NCI-H82 treated with DMSO at 0.1 percent for 48 hours (cell line): ENCODE measurements around the gene OVCH1.

Experiments used
- DNase-seq: peaks from one replicate; lab custom pipeline; 2025; ENCODE audit not compliant: unreplicated experiment; lab: John Stamatoyannopoulos, UW

OVCH1 gene, protein sequence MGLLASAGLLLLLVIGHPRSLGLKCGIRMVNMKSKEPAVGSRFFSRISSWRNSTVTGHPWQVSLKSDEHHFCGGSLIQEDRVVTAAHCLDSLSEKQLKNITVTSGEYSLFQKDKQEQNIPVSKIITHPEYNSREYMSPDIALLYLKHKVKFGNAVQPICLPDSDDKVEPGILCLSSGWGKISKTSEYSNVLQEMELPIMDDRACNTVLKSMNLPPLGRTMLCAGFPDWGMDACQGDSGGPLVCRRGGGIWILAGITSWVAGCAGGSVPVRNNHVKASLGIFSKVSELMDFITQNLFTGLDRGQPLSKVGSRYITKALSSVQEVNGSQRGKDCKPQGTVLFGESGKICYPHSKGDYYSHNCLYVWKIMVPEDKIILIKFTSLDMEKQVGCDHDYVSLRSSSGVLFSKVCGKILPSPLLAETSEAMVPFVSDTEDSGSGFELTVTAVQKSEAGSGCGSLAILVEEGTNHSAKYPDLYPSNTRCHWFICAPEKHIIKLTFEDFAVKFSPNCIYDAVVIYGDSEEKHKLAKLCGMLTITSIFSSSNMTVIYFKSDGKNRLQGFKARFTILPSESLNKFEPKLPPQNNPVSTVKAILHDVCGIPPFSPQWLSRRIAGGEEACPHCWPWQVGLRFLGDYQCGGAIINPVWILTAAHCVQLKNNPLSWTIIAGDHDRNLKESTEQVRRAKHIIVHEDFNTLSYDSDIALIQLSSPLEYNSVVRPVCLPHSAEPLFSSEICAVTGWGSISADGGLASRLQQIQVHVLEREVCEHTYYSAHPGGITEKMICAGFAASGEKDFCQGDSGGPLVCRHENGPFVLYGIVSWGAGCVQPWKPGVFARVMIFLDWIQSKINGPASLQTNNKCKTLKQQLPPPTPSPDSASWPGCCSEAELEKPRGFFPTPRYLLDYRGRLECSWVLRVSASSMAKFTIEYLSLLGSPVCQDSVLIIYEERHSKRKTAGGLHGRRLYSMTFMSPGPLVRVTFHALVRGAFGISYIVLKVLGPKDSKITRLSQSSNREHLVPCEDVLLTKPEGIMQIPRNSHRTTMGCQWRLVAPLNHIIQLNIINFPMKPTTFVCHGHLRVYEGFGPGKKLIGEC

GRCh38 chr12:29497588-29497987 lies at the start of gene OVCH1:
TSS of gene OVCH1 (minus strand) at chr12:29497686. CDS start at chr12:29497686, 0 bp downstream.
- DNase-seq, result no peak

GRCh38 chr12:29547151-29547632 lies 49.7 kb upstream of the OVCH1 start:
- no peak for DNase-seq

DNA sequence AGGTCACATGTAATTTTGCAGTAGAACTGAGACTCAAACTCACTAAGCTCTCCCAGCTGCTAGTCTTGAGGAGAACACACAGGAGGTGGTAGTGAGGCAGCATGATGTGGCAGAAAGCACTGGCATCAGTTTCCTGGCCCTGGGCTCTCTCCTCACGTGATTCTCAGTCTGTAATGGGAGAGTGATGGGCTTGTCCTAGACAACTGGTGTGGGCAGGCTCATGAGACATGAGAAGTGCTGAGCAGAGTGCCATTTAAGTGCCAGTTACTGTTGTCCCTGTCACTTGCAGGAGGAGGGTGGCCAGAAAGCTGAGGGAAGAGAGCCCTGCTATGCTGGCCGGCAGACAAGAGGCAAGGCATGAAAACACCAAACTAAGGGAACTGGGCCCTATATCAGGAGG lies 48.5 kb upstream of the OVCH1 start:
- no peak for DNase-seq

GRCh38 chr12:29545102-29545467 lies 47.6 kb upstream of the OVCH1 start:
- DNase-seq, result no peak

- no peak for DNase-seq
Measured at GRCh38 chr12:29544428-29545101, 47.1 kb upstream of the OVCH1 start.

DNA sequence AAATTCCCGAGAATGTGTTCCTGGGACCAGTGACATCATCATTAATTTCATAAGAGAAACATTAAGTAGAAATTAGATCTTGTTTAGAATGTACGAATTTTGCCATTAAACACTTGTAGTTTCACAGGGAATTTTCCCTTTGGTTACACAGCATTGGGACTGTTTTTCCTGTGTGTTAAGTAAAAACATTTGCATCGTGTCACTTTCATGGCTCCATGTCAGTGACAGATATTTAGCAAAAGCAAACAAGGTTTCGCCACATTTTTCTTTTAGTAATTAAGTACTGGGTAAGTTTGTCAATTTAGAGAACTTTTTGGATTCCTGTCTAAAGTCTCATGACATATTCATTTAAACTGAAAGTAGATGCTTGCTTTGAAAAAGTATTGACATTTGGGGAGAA lies 45.5 kb upstream of the OVCH1 start:
- DNase-seq, result no peak

DNA sequence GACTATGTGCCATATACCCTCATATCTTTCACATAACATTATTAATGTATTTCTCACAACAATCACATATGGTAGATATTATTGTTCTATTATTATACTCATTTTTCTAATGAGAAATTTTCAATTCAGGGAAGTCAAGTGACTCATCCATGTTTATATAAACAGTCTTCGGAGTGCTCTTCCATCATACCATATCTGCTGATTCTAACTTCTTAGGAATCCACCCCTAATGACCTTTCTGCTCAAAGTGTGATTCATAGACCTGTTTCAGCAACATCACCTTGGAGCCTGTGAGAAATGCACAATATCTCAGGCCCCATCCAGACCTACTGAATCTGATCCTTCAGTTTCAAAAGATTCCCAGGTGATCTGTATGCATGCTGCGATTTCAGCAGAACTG lies 39.8 kb upstream of the OVCH1 start:
- DNase-seq, result no peak

- DNase-seq, result no peak
Measured at GRCh38 chr12:29534935-29535334, 37.4 kb upstream of the OVCH1 start.

DNA sequence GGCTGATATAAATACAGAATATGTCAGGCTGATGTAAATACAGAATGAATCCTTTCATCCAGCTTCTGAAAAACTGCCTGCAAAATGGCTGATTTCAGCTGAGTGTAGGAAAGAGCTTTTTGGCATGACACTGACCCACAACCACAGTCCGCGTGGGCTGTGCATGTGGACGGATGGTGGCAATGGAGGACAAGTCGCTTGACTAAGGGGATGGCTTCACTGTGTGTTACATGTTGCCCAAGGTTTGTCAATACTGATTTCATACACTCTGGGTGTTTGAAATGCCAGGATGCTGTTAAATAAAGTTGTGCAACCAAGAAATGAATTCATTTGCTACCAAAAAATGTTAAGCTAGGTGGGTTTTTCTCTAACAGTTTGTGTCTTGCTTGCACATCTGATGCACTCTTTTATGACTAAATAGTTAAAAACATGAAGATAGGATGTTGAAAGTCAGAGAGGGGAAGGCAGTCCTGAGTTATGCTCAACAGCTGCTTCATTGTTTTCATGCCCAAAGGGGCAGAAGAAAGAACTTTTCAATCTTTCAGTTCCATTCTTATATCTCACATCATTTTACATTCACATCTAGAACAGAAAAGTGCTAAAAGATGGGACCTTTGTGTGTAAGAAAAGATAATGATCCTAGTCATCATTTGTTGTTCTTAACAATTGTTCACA lies 36.5 kb upstream of the OVCH1 start:
- no peak for DNase-seq

DNA sequence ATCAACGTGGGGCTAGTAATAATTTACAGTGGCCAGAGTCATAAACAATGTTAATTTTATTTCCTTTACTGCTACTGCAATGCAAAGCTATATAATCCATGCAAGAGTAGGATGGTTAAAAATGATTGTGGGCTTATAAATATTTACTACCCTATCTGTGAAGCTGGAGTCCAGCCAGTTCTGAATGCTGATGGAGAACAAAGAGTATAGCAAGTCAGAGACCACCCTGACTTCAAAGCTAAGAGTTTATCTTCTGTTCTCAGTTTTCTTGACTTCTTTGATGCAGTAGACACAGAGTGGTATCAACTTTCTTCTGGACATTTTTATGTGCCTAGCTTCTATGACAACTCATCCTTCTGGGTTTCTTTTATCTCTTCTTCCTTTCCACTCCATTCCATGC lies 34.0 kb upstream of the OVCH1 start:
- no peak for DNase-seq

GRCh38 chr12:29530436-29530835 lies 33.0 kb upstream of the OVCH1 start:
- DNase-seq, result no peak

DNA sequence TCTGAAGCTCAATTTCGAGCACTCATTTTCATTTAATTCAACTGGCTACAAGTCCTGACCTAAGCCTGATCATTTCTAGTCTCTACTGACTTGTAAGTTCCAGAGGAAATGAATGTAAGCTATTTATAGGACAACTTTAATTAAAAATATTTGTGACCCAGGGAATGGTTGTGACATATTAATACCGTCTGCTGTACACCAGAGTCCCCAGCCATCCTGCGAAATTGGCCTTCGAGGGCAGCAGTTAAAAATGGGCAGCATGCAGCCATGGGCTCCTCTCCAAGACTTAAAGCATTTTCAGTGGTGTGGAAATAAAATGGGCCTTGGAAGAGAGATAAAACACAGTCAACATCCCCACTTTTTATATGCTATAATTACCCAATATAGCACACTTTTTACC lies 30.7 kb upstream of the OVCH1 start:
- DNase-seq, result no peak

- no peak for DNase-seq
Measured at GRCh38 chr12:29521951-29522350, 24.5 kb upstream of the OVCH1 start.

DNA sequence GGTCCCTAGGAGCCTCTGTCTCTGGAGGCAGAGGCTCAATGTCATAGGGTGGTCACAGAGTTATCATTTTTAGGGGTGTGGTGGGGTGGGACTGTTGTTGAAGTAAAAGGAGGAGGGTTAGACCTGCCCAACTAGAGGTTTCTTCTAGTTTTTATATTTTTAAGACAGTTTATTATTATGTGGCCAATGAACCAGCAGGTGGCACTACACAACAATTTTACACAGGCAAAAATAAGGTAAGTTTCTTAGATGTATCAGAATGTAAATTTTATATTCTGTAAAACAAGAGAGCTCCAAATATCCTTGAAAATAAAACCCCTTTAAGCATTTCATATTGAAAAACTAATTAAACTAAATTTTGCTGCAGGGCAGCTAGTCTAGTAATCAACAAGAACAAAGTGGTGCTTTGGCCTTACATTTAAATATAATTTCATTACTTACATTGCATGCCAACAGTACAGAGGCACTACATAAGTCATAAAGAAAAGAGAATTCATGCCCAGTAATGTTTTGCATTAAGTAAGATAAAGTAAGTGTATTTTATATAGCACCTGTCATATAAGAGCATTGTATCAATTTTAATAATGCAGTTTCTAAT lies 22.2 kb upstream of the OVCH1 start:
- DNase-seq, result no peak

GRCh38 chr12:29518407-29518806 lies 20.9 kb upstream of the OVCH1 start:
- no peak for DNase-seq

DNA sequence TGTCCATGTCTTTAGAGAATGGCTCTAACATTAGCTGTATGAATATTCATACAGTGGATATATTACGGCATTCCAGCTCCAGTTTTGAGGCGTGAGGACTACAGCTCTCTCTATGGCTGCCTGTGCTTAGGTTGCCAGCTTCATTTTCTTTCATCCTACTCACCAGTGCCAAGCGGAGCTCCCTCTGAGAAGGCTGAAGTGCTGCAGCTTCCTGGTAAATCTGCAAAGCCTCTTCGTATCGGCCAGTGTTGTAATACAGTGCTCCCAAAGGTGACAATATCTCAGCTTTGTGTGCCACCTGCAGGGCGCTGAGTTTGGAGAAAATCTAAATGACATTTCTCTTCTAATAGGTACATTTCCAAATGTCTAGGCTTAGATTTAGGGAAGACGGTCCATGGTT lies 19.8 kb upstream of the OVCH1 start:
- no peak for DNase-seq

GRCh38 chr12:29516431-29516875 lies 19.0 kb upstream of the OVCH1 start:
- DNase-seq, result no peak

DNA sequence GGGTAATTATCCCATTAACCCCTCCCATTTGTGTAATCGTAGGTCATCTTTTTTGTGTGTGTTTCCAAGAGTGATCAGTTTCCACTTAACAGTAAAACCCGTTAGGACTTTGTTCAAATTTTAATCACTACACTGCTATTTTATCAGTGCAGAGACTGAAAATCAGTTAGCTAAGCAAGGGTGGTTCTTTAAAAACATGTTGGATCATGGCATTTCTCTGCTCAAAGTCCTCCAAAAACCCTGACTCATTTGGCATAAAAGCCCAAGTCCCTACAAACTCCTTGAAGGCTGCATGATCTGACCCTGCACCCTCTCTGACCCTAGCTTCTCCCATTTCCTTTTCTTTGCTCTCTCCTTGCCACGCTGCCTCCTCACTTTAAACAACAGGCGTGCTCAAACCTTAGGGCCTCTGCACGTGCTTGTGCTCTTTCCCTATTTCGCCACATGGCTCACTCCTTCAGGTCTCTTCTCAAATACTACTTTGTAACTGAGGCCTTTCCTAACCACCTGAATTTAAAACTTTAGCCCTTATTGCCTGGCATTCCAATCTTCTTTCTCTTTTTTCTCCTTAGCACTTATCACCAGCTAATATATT lies 13.2 kb upstream of the OVCH1 start:
- DNase-seq, result no peak

GRCh38 chr12:29509503-29509902 lies 12.0 kb upstream of the OVCH1 start:
- DNase-seq, result no peak

- DNase-seq, result no peak
Measured at GRCh38 chr12:29508949-29509348, 11.5 kb upstream of the OVCH1 start.
